NCI-H2107 (cell line): Measurements from ENCODE around the gene CC2D2B.
A peak's percentile ranks its signal among the peaks of the same experiment; 100 is the strongest.
"Not testable (repeated sequence)": the region's sequence is repeated elsewhere in the genome, so short reads cannot be mapped to it uniquely, and the experiment has no call there.

Source experiments
- DNase-seq: peaks from one replicate; lab custom pipeline; 2025; lab: John Stamatoyannopoulos, UW

The CC2D2B gene

GRCh38 chr10:95907456-95908253 lies at the start of gene CC2D2B:
Gene CC2D2B (plus strand): TSS chr10:95907975. CDS start chr10:95911324, 3,349 bp downstream.
- peak; percentile 18 for DNase-seq

DNA sequence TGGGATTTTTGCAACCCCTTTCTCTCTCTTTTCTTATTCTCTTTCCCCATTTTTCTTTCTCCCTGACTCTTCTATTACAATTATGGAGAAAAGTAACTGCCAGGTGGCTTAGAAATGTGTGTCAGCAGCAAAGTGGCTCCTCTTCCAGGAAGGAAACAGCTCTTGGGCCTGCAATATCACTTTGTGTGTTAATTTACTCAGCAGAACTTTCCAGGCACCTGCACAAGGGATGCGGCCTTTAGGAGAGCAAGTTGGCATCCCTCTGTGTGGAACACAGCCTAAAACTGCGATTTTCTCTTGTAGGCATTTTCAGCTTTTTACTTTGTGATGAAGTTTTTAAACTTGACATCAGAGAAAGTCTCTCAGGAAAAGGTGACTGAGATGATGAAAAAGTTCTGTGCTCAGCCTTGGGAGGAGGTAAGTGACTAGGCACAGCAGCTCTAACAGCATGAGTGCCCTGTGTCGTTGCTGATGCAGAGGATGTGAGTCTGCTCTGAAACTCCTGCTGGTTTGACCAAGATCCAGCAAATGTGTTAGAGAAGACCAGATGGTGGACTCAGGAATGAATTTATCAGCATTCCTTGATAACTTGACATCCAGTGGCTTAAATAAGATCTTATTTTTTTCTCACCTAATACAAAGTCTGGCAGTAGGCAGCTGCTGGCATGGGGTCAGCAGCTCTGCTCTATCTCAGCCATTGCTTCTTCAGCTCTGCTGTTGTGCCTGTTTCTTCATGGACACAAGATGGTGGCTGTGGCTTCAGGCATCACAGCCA lies 47.4 kb upstream of the CC2D2B start:
- no peak for DNase-seq

GRCh38 chr10:95861386-95861785 lies 46.4 kb upstream of the CC2D2B start:
- no peak for DNase-seq

DNA sequence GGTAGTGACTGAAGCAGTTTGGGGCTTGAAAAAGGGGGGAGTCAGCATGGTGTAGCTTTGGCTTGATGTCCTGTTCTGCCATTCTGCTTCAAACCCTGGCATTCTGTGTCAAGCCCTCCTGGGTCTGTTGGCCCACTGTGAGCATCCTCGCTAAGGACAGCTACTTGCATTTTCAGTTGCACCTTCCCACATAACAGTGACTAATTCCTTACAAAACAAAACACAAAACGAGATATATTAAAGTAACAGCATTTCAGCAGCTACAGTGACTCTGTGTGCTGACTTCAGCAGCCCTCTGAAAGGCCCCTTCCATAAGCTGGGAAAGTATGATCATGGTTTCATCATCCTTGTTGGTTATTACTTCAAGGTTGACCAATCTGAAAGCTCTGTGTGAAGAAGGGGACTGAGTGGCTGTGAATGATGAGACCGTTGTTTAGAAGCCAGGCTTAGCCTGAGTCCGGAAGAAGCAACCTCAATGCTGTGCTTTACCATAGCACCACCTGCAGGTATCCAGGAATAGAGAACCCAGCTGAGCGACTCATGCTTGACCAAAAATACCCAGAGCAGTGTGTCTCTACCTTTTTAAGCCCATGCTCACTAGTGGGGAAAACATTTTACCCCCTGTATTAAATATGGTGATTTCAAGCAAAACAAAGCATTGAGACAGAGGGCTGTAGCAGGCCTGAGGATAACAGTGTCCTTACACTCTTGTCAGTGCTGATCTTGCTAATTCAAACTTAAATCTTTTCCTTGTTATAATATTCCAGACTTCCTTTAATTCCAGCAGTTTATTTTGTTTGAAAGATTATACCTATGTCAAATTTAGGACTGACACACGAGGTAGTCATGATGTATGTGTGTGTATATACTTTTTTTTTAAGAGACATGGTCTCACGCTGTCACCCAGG lies 42.6 kb upstream of the CC2D2B start:
- no peak for DNase-seq

- no peak for DNase-seq
Observed at GRCh38 chr10:95865814-95866466, 41.8 kb upstream of the CC2D2B start.

- DNase-seq, result no peak
Observed at GRCh38 chr10:95866467-95866842, 41.3 kb upstream of the CC2D2B start.

- DNase-seq, result no peak
Observed at GRCh38 chr10:95867866-95868265, 39.9 kb upstream of the CC2D2B start.

- no peak for DNase-seq
Observed at GRCh38 chr10:95872158-95872711, 35.5 kb upstream of the CC2D2B start.

GRCh38 chr10:95873139-95873538 lies 34.6 kb upstream of the CC2D2B start:
- no peak for DNase-seq

- DNase-seq, result no peak
Observed at GRCh38 chr10:95873651-95874050, 34.1 kb upstream of the CC2D2B start.

- DNase-seq, result not testable (repeated sequence)
Observed at GRCh38 chr10:95874783-95875182, 33.0 kb upstream of the CC2D2B start.

- DNase-seq, result no peak
Observed at GRCh38 chr10:95876756-95877155, 31.0 kb upstream of the CC2D2B start.

DNA sequence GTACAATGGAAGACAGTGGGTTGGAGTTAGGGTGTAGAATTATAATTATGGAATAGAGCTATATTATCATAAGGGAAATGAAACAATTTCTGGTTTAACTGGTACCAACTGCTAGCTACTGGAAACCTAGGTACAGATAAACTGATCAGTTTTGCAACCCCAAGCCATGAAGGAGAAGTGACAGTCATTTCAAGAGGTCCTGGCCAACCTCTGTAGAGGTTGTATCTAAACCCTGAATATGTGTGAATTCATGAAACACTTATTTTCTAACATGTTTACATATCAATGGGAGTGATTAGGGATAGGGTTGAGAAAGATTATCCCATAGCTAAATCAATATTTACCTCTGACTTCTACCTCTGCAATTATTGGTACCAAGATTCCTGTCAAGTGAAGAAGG lies 29.9 kb upstream of the CC2D2B start:
- DNase-seq, result no peak

- DNase-seq, result no peak
Observed at GRCh38 chr10:95880704-95881103, 27.1 kb upstream of the CC2D2B start.

DNA sequence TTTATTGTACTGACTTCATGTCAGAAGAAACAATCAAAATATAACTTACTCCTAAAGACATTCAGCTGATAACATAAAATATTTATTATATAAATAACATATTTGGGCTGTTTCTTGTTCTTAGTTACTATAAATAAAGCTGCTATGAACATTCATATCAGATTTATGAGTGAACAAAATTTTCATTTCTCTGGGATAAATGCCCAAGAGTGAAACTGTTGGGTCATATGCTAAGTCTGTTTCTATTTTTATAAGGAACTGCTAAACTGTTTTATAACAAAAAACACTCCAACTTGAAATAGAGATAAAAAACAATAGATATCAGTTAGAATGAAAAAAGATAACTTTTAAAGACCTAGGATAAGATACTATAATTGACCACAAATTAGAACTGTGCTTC lies 26.5 kb upstream of the CC2D2B start:
- DNase-seq, result no peak

- no peak for DNase-seq
Observed at GRCh38 chr10:95889830-95890229, 17.9 kb upstream of the CC2D2B start.

DNA sequence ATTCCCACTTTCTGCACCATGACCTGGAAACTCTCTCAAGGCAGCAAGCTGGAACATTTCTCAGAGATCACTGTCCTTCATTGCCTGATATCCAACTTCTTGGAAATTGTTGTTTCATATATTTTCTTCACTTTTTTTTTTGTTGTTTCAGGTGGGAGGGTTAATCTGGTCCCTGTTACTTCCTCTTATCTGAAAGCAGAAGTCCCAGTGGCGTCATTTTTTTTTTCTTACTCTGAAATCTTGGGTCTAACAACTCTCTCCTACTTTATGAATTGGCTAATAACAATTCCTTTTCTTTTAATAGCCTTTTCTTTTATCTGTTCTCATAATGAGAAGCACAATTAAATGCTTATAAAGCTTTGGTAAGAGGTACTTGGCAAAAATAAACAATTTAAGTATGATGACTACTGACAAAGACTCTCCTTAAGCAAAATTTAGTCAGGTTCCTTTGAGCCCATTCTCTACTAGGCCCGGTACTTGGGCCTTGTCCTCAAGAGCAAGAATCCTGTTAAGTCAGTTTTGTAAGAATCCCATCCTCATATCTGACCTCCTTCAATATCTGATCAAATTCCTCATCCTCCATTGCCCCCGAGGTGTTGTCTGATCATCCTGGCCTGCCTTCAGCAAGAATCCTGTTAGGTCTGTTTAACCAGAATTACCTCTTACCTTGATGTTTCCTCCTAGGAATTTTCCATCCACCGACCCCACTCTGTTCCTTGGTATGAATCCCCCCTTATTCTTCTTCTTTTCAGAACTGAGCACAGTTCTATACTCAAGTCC lies 11.5 kb upstream of the CC2D2B start:
- DNase-seq, result no peak

DNA sequence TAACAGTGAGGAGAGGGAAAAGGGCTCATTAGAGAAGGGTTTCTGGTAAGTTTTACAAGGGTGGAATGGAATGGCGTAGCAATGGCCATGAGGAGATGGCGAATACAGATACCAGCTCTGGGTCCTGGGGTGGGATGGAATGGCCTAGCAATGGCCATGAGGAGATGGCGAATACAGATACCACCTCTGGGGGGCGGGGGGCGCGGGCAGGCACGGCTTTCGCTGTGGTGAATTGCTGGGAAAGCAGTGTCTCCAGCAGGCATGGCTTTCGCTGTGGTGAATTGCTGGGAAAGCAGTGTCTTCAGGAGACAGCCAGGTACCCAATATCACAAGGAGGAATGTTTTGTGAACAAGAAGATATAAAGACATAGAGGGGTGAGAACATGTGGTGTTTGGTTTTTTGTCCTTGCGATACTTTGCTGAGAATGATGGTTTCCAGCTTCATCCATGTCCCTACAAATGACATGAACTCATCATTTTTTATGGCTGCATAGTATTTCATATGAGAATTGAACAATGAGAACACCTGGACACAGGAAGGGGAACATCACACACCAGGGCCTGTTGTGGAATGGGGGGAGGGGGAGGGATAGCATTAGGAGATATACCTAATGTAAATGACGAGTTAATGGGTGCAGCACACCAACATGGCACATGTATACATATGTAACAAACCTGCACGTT lies 1.7 kb upstream of the CC2D2B start:
- not testable (repeated sequence) for DNase-seq

DNA sequence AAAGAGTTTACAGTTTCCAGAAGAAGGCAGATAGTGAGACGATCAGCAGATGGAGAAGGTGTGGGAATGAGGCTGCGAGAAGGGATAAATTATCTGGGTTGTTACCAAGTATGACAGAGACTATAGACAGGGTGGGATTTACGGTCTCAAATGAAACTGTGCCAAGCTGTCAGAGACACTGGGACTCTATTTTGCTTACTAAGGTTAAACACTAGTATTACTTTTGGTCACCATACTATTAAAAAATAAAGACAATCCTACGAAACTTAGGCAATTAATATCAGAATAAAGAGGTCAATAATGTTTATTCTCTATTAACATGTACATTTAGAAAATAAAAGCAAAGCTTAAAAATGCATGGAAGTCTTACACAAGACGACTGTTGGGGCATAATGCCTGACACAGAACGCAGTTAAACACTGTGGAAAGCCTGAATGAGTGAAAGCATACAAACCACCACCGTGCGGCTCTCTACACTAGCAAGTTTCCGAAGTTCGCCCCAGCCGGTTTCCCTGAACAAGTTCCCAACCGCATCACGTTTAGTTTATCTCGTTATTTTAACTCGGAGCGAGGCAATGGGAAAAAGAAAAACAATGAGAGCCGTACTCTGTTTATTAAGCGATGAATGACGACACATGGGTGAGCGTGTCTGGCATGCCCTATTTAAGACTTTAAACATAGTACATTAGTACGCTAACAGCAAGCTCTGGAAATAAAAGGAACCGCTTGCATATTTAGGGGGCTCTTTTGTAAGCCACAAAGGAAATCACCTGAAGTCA lies 909 bp upstream of the CC2D2B start:
- DNase-seq, result no peak
